NK-92 (cell line): ENCODE measurements around the gene CUTA.
A peak's percentile ranks its signal among the peaks of the same experiment; 100 is the strongest.

Experiments
- DNase-seq: peaks from one replicate; lab custom pipeline; 2025; ENCODE audit not compliant: unreplicated experiment; lab: John Stamatoyannopoulos, UW

The CUTA gene

DNA sequence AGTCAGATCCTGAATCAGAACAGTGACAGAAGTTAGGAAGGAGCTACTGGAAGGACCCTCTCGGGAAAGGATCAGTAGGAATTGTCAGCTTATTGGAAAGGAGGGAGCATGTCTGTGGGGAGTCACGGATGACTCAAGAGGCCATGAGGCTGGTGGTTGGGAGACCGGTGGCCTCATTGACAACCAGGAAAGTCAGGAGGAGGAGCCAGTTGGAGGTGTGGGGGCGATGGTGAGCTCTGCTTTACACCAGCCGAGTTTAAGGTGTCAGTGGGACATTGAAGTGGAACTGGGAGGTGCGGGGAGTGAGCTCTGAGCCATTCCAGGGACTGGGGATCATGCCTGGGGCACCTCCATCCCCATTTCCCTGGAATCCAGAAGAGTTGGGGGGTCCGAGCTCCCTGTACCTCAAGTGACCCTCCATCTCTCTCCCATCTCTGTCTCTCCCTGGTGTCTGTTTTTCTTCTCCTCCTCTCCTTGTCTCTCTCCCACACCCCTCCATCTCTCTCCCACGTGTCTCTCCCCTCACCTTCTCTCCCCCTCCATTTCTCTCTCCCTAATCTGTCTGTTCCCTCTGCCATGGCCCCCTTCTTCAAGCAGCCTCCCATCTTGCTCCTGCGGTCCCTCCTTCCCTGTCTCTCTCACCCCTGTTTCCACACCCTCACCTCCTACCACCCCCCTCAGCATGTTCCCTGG lies 22.2 kb upstream of the CUTA start:
- no peak for DNase-seq

DNA sequence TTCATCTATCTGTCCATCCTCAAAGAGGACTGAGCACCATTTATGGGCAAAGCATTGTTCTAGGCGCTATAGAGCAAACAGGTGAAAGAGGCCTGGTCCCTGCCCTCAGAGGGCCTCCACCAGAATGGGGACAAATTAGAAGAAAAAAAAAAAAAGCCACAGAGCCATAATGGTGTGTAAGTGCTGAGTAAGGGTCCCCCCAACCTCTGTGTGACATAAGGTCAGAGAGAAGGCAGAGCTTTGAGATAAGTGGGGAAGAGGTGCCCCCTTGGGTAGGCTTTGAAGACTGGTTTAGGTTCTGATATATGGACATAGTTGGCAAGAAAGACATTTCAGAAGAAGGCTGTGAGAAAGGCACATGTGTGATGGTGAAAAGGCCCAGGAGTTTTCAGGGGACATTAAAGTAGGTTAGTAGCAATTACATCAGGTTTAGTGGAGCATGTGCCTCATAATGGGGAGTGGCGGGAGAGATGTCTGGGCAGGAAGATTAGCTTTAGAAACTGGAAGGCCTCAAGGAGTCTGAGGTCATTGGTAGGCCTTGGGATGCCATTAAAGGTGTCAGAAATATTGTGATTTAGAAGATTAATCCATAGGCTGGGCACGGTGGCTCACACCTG lies 21.2 kb upstream of the CUTA start:
- no peak for DNase-seq

- no peak for DNase-seq
Observed at GRCh38 chr6:33437666-33438065, 19.8 kb upstream of the CUTA start.

DNA sequence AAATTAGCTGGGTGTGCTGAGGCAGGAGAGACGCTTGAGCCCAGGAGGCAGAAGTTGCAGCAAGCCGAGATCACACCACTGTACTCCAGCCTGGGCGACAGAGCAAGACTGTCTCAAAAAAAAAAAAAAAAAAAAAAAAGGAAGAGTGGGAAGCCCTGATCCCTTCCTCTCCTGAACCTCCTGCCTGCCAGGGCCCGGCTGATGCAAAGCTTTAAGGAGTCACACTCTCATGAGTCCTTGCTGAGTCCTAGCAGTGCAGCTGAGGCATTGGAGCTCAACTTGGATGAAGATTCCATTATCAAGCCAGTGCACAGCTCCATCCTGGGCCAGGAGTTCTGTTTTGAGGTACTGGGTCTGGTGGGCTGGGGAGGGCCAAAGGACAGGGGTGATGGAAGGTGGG lies 17.1 kb upstream of the CUTA start:
- DNase-seq, result no peak

- no peak for DNase-seq
Observed at GRCh38 chr6:33433544-33434191, 15.8 kb upstream of the CUTA start.

DNA sequence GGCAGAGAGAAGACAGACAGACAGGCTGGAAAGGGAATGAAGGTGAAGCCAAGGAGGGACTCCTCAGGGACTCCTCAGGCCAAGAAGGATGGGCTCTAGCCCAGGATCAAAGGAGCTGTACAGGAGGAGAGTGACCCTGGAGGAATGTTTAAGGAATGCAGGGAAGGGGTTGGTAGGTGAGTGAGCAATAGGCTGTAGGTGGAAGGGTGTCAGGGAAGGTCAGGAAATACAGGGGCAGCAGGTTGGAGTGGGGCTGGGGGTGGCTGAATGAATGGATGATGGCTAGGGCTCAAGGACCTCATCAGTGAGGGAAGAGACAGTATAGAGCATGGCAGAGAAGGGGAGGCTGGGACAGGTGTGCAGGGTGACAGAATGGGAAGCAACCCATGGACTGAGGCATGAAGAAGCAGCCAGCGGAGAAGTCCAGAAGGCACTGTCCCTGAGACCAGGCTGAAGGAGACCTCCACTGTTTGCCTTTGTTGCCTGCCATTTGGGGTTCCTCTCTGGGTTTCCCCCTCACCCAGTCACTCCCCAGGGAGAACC lies 15.2 kb upstream of the CUTA start:
- no peak for DNase-seq

DNA sequence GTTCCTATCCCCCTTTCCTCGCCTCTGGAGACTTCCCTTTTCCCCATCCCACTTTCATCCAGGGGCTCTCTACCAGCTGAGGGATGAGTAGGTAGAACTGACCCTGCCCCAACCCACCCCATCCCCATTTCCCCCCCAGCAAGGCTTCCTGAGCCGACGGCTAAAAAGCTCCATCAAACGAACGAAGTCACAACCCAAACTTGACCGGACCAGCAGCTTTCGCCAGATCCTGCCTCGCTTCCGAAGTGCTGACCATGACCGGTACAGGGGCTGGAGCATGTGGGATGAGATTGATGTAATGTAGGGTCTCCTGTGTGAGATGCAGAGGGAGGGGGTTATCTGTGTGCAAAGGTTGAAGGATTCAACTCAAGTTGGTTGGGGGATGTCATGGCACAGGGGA lies 14.6 kb upstream of the CUTA start:
- DNase-seq, result no peak

DNA sequence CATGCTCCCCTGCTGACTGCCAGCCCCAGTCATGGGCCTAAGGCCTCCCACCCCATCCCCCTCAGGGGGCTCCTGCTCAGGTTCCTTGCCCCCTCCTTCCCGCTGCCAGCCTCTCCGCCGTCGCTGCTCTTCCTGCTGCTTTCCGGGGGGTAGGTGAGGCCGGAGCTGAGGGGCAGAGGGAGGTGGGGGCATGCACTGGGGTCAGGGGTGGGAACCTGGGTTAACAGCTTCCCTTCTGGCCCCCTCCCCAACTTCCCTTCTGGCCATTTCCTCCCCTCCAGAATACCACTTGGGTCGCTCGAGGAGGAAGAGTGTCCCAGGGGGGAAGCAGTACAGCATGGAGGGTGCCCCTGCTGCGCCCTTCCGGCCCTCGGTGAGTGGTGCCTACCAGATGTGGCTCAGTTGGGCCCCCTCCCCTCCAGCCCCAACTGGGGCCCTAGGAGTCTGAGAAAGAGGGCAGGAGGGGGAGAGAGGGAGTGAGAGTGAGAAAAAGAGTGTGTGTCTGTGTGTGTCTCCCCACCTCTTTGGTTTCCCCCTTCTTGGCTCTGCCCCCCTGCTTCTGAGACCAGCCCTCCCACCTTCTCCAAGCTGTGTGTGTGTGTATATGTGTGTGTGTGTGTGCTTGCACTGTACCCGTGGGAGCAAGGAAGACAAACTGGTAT lies 14.1 kb upstream of the CUTA start:
- DNase-seq, result no peak

- DNase-seq, result peak; percentile 11
Observed at GRCh38 chr6:33430991-33431879, 13.3 kb upstream of the CUTA start.

DNA sequence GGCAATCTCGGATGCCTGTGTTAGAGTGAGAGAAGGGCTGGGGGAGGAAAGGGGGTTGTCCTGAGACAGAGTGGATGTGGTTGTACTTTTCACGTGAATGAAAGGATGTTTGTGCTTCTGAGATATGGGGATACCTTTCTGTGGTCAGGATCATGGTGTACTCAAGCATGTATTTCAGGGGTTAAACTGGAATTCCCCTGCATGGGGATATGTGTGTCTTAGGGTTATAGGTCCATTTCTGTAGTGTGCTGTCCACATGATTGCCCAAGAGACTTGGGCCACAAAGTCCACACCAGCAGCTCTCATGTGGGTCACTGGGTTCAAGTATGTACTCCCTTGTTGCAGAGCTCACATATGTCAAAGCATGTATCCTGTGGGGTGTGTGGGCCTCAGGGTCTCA lies 12.4 kb upstream of the CUTA start:
- DNase-seq, result no peak

- no peak for DNase-seq
Observed at GRCh38 chr6:33429750-33430052, 11.8 kb upstream of the CUTA start.

- no peak for DNase-seq
Observed at GRCh38 chr6:33428966-33429749, 11.3 kb upstream of the CUTA start.

DNA sequence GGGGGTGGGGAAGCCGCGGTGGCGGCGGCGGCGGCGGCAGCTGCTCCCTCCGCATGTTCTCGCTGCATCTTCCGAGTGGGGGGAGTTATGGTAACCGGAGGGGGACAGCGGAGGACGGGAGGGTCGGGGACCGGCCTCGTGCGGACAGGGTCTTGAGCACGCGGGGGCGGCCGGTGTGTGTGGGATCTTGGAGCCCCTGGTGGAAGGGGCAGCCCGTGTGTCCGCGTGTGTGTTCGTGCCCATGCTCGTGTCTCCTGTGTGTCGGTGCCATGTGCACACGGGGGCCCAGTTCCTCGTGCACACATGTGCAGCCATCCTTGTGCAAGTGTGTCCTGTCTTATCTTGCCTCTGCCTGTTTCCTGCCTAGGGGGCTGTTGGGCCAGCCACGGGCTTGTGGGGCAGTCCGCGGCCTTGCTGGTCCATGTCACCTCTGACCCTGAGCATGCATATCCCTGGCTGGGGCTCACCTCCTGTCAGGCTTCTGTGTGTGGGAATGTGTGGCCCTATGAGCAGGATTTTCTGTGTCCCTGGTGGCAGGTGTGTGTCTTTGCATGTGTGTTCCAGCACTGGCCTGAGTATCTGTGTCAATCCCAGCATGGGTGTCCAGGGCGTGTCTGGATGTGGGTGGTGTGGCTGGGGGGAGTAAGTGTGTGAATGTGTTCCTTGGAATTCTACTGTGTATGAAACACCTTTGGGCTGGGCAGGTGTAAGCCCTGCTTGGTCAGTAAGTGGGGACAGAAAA lies 10.5 kb upstream of the CUTA start:
- DNase-seq, result no peak

GRCh38 chr6:33427585-33428223 lies 9.8 kb upstream of the CUTA start:
- DNase-seq, result no peak

- DNase-seq, result no peak
Observed at GRCh38 chr6:33426590-33427511, 8.9 kb upstream of the CUTA start.

DNA sequence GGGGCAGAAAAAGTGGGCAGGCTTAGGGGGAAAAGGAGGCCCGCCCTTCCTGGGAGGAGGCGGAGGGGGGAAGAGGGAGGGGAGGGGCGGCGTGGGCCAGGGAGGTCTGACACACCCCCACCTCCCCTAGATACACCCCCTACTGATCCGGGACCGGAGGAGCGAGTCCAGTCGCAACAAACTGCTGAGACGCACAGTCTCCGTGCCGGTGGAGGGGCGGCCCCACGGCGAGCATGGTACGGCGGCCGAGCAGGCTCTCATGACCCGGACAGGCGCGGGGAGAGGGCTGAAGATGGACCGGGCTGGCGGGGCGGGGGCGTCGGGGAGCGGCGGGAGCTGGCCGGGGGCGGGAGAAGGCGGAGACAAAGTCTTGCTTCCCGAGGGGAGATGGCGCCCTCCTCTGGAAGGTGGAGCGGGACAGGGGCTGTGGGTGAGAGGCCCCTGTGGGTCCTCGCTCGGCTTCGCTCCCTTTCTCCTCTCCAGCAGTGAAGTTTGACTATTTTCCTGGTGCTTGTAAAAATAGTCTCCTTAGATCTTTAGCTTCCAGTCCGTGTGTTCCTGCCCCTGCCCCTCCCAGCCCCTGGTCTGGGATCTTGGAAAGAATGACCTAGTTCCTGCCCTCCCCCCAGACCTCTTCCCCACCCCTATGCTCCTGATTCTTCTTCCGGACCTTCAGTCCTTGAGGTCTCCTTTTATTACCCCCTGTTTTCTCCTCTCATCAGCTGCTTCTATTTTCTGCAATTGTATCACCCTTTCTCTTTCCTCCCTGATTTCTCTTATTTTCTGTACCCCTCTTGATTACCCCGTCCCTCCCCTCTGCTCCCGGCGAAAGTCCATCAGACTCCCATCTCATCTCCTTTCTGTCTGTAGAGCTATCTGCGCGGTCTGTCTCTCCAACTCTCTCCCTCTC lies 8.0 kb upstream of the CUTA start:
- DNase-seq, result peak; percentile 16
